Testis (tissue), 5 donors: ENCODE results near the gene TUBB2A. TPM values are rescaled to one million over a fixed set of nuclear protein-coding genes. Genes with fewer than 3 reads are reported as not detected.

Source experiments
- DNase-seq: peaks from one replicate; pipeline ENCODE4 v3.0.0-alpha.2; 2019
- H3K27ac ChIP-seq, 2 donors: fragments of 200-600 bp; sonication (generic); one replicate each; pipeline ENCODE4 v1.5.1; 2019
- H3K27me3 ChIP-seq: fragments of 200-600 bp; sonication (generic); one replicate; pipeline ENCODE4 v1.5.1; 2019
- H3K36me3 ChIP-seq: fragments of 200-600 bp; sonication (generic); one replicate; pipeline ENCODE4 v1.5.1; 2017; ENCODE audit warnings: low read depth; ENCODE audit errors: missing control alignments
- H3K4me1 ChIP-seq: fragments of 200-600 bp; sonication (generic); one replicate; pipeline ENCODE4 v1.5.1; 2019
- H3K4me3 ChIP-seq, 2 donors: fragments of 200-600 bp; sonication (generic); one replicate each; pipeline ENCODE4 v1.5.1; 2017 to 2019
- H3K9me3 ChIP-seq: fragments of 200-600 bp; sonication (generic); one replicate; pipeline ENCODE4 v1.5.1; 2017
- POLR2A ChIP-seq: fragments of 450-650 bp; IDR thresholded peaks from one replicate; pipeline ENCODE4 v1.6.1; 2017; ENCODE audit warnings: antibody characterized with exemption, mild to moderate bottlenecking, moderate library complexity
- WGBS, 2 donors: methylation state at CpG; one replicate each; pipeline ENCODE4 v1.1.5; 2018; 5-methylcytosine and 5-hydroxymethylcytosine counted together
- intact Hi-C: fragments of 100-400 bp; cut with DNase I; formaldehyde crosslinking; loops from one replicate; pipeline ENCODE4 v1.15.1; 2023; ENCODE audit warnings: low total_unique reads
- long read RNA-seq, 2 donors: transcript quantifications; one replicate each; lab custom pipeline, GENCODE V29; 2026
- polyA plus RNA-seq: library from polyadenylated mRNA; stranded (reverse); fragments of 350-450 nt; fragmentation: Illumina TruSeq; extraction: RNeasy Lipid Tissue Mini Kit (QIAGEN cat#74804); gene quantifications from one replicate; pipeline ENCODE4 v1.2.3, GENCODE V29; 2014; ENCODE audit warnings: low read depth, low replicate concordance; ENCODE audit not compliant: insufficient read depth
- total RNA-seq, 2 donors: library from RNA; depleted of rRNA; stranded (reverse); fragments of >200 nt; gene quantifications; one replicate each; pipeline ENCODE4 v1.2.3, GENCODE V29; 2016
- TF ChIP-seq, protein P1 (sequence below), 3 experiments: fragments of 450-650 bp in 2 of 3; fragments of 200-600 bp in 1 of 3; sonication (generic) in 1 of 3; IDR thresholded peaks; one replicate each; pipeline ENCODE4 v1.5.1; 2016 to 2019; ENCODE audit warnings: antibody characterized with exemption in 3 of 3, mild to moderate bottlenecking in 2 of 3, moderate library complexity in 1 of 3

Gene TUBB2A
- 10 to 100 TPM; 13.5 to 17.7 TPM for total RNA-seq
- polyA plus RNA-seq, result 23.7 TPM
- long read RNA-seq, donor 1, transcript TUBB2A-201 (4 exons, 1,595 nt), result major isoform, 19 of 19 reads
- long read RNA-seq, donor 1, partial matches to known transcripts, result 0 of 19 reads
- long read RNA-seq, donor 1, other reads (novel, unspliced or antisense), result 0 of 19 reads
- long read RNA-seq, donor 2, transcript TUBB2A-201 (4 exons, 1,595 nt), result major isoform, 23 of 24 reads
- long read RNA-seq, donor 2, partial matches to known transcripts, result 0 of 24 reads
- long read RNA-seq, donor 2, other reads (novel, unspliced or antisense), result 0 of 24 reads

DNA sequence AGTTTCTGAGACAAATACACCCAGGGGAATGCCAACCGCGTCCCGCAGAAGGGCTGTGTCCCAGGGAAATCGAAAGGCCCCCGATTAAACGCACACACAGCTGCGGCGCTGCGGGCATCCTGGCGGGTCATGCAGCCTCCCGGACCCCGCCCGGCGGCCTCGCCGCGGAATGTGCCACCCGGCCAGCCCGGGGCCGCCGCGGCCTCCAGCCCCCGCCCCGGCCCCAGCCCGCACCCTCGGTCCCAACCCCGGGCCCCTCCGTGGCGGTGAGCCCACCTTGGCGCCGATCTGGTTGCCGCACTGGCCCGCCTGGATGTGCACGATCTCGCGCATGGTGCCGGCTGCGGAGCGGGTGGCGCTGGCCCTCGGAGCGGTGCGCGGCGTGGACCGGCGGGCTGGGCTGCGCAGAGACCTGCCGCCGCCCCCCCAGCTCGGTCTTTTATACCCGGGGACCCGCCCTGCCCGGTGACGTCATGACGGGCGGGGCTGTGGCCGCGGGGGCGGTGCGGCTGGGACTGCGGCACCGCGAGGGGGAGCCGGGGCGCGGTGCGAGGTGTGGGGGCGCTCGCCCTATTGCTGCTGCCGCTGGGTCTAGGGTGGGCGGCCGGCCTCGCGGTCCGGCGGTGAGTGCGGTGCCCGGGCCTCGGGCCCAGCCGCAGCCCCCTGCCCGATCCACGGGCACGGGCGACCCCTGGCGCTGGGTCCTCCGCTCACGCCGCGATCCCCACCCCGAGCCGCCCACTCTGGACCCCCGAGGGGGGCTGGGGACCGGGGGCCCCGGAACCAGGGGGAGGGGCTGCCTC is at the start of gene TUBB2A:
Gene TUBB2A (minus strand): TSS at position 414 of the 803 bp plus-strand sequence. CDS start 81 bp downstream, at position 333.
- TF ChIP-seq POLR2A, result peak; percentile 13
- TF ChIP-seq, protein P1, sequence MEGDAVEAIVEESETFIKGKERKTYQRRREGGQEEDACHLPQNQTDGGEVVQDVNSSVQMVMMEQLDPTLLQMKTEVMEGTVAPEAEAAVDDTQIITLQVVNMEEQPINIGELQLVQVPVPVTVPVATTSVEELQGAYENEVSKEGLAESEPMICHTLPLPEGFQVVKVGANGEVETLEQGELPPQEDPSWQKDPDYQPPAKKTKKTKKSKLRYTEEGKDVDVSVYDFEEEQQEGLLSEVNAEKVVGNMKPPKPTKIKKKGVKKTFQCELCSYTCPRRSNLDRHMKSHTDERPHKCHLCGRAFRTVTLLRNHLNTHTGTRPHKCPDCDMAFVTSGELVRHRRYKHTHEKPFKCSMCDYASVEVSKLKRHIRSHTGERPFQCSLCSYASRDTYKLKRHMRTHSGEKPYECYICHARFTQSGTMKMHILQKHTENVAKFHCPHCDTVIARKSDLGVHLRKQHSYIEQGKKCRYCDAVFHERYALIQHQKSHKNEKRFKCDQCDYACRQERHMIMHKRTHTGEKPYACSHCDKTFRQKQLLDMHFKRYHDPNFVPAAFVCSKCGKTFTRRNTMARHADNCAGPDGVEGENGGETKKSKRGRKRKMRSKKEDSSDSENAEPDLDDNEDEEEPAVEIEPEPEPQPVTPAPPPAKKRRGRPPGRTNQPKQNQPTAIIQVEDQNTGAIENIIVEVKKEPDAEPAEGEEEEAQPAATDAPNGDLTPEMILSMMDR (IDR thresholded peaks at IDR 0.05), result peak; percentile 32 to 45 (median 39)
- no peaks in the 10 kb centered on the region for H3K9me3 ChIP-seq
- H3K4me1 ChIP-seq, result no peaks in the 10 kb centered on the region
- peak within 1 kb of the TSS; percentile 63 to 81 for H3K4me3 ChIP-seq
- 0% methylated on average over 34 of the region's 95 CpGs; no CpG with 5 or more reads in 1 of the 2 donors for WGBS, 2 donors
- H3K27me3 ChIP-seq, result no peaks in the 10 kb centered on the region
- peak within 1 kb of the TSS; percentile 81 to 83 for H3K27ac ChIP-seq
- H3K36me3 ChIP-seq, result no peaks in the 10 kb centered on the region
- DNase-seq, result peak; percentile 84
- intact Hi-C loops, result no loop called here

- H3K4me1 ChIP-seq, result no peaks in the 10 kb centered on the region
- H3K27me3 ChIP-seq, result no peaks in the 10 kb centered on the region
- H3K36me3 ChIP-seq, result no peaks in the 10 kb centered on the region
- intact Hi-C loops, result no loop called here
- no peak overlapping the region for H3K4me3 ChIP-seq
- H3K27ac ChIP-seq, result no peak overlapping the region
- TF ChIP-seq, protein P1 (IDR thresholded peaks at IDR 0.05), result no peak
- no peak for TF ChIP-seq POLR2A
- DNase-seq, result no peak
- H3K9me3 ChIP-seq, result no peaks in the 10 kb centered on the region
- WGBS, 2 donors, result 85 to 92% methylated on average over 7 of the region's 7 CpGs
Measured at GRCh38 chr6:3206339-3207015, 49.1 kb upstream of the TUBB2A start.

- Histone ChIP-seq H3K27me3 (no peaks in the 10 kb centered on the region), H3K4me1 (no peaks in the 10 kb centered on the region), H3K4me3 (no peak overlapping the region), H3K36me3 (no peaks in the 10 kb centered on the region), H3K27ac (no peak overlapping the region), H3K9me3 (no peaks in the 10 kb centered on the region)
- 93 to 95% methylated on average over 4 of the region's 4 CpGs for WGBS, 2 donors
- no peak for DNase-seq
- TF ChIP-seq POLR2A, result no peak
- TF ChIP-seq, protein P1 (IDR thresholded peaks at IDR 0.05), result no peak
- intact Hi-C loops, result no loop called here
Measured at GRCh38 chr6:3205913-3206312, 48.6 kb upstream of the TUBB2A start.

GRCh38 chr6:3204921-3205320 is 47.6 kb upstream of the TUBB2A start:
- WGBS, 2 donors, result 85 to 89% methylated on average over 5 to 6 of the region's 6 CpGs
- Histone ChIP-seq H3K9me3 (no peaks in the 10 kb centered on the region), H3K27ac (no peak overlapping the region), H3K4me3 (no peak overlapping the region), H3K27me3 (no peaks in the 10 kb centered on the region), H3K4me1 (no peaks in the 10 kb centered on the region), H3K36me3 (no peaks in the 10 kb centered on the region)
- DNase-seq, result no peak
- intact Hi-C loops, result no loop called here
- TF ChIP-seq, protein P1 (IDR thresholded peaks at IDR 0.05), result no peak
- no peak for TF ChIP-seq POLR2A
